Stomach (tissue), 9 donors: ENCODE measurements around the gene EDEM3. TPM values are rescaled to one million over a fixed set of nuclear protein-coding genes. Genes with fewer than 3 reads are reported as not detected.
"Not testable (repeated sequence)": the region's sequence is repeated elsewhere in the genome, so short reads cannot be mapped to it uniquely, and the experiment has no call there.

ENCODE experiments used
- DNase-seq, 2 donors: peaks; one replicate each; pipeline versions ENCODE4 v3.0.0 to v3.0.0-alpha.2; 2013 to 2019
- H3K27ac ChIP-seq, 5 donors: fragments of 200-600 bp in 4 of 5; sonication (generic) in 4 of 5; one replicate each; pipeline ENCODE4 v1.5.1; 2013 to 2019; ENCODE audit warnings: mild to moderate bottlenecking in 1 of 5, moderate library complexity in 1 of 5
- H3K27me3 ChIP-seq, 3 donors: fragments of 200-600 bp; sonication (generic); one replicate each; pipeline ENCODE4 v1.5.1; 2017 to 2019; ENCODE audit warnings: mixed run types in 1 of 3
- H3K36me3 ChIP-seq, 4 donors: fragments of 200-600 bp; sonication (generic); 1 replicate in 3 of 4; 2 replicates in 1 of 4; pipeline ENCODE4 v1.5.1; 2016 to 2019
- H3K4me1 ChIP-seq, 4 donors: fragments of 200-600 bp; sonication (generic); one replicate each; pipeline ENCODE4 v1.5.1; 2016 to 2019
- H3K4me3 ChIP-seq, 4 donors: fragments of 200-600 bp; sonication (generic) in 3 of 4; one replicate each; pipeline ENCODE4 v1.5.1; 2016 to 2019; ENCODE audit warnings: mild to moderate bottlenecking in 1 of 4
- H3K9me3 ChIP-seq, 4 donors: fragments of 200-600 bp; sonication (generic); one replicate each; pipeline ENCODE4 v1.5.1; 2016 to 2019
- EP300 ChIP-seq: sonication (generic); formaldehyde crosslinking; IDR thresholded peaks from one replicate; pipeline ENCODE4 v1.6.1; 2017; ENCODE audit warnings: antibody characterized with exemption
- POLR2A ChIP-seq, 4 donors: fragments of 450-650 bp; IDR thresholded peaks; one replicate each; pipeline ENCODE4 v1.6.1; 2016; ENCODE audit warnings: antibody characterized with exemption in 4 of 4, control low read depth in 2 of 4, mild to moderate bottlenecking in 1 of 4, moderate library complexity in 1 of 4
- POLR2AphosphoS5 ChIP-seq, 3 donors: sonication (generic); formaldehyde crosslinking; IDR thresholded peaks; one replicate each; pipeline ENCODE4 v1.6.1; 2016; ENCODE audit warnings: antibody characterized with exemption in 3 of 3
- WGBS, 5 donors: extraction: QIAGEN DNeasy Blood & Tissue Kit in 3 of 5; methylation state at CpG; one replicate each; pipeline versions ENCODE4 v1.1.5 to v1.1.7; 2013 to 2018; 5-methylcytosine and 5-hydroxymethylcytosine counted together
- intact Hi-C: fragments of 100-400 bp; cut with DNase I; formaldehyde crosslinking; loops from one replicate; pipeline ENCODE4 v1.15.1; 2023; ENCODE audit warnings: low total_unique reads
- polyA plus RNA-seq, 3 donors: library from polyadenylated mRNA; stranded (reverse); fragments of 200-250 nt; gene quantifications; one replicate each; pipeline ENCODE4 v1.2.3, GENCODE V29; 2013
- total RNA-seq, 5 donors: library from RNA; depleted of rRNA; stranded (reverse); fragments of >200 nt; gene quantifications; one replicate each; pipeline versions ENCODE4 v1.1.0 to v1.2.3, GENCODE V29; 2014 to 2016
- TF ChIP-seq, protein P1 (sequence below), 7 experiments: fragments of 450-650 bp in 4 of 7; fragments of 200-600 bp in 3 of 7; sonication (generic) in 3 of 7; IDR thresholded peaks; one replicate each; pipeline ENCODE4 v1.5.1; 2016 to 2019; ENCODE audit warnings: antibody characterized with exemption in 7 of 7, control low read depth in 2 of 7, mild to moderate bottlenecking in 1 of 7
- donor health status: healthy with polysubstance abuse.
- donor health status: Bipolar disorder and iron deficiency.
- donor health status: healthy.

EDEM3 gene
- total and polyA plus RNA-seq, 8 donors, result 8.1 to 144 (median 24.9) TPM

DNA sequence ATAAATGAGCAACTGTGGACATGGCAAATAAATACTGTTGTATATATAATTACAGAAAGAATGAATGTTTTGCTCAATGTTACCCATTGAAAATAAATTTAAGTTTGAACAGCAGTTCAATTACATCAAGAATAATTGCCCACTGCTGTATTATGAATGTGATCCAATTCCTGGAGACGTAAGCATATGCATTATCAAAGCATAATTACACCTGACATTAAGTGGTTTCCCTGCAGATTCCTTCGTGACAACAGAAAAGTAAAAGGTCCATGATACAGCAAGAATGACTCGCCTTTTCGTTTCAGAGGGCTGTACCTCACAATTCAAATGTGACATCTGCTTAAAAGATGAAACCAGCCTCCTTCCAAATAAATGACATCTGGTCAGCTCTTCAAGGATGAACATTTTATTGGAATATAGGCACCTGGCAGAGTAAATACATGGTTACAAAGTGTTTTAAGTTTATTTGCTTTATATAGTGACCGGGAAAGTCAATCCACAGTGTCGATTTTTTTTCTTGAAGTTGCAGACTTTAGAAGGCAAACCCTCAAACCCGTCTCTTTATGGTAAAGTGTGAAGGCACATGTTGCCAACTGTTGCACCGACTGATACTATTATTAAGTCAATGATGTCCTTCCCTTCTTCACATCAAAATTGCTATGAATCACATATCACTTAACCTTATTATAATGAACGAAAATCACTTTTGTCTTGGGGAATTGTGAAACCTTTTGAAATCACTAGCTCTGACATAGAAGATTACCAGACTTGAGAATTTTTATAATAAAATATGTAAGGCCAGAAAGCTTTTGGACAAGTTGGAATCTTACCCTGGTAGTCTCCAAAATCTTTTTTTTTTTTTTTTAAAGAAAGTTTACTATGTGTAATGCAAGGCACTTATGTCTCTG, 36.2 kb upstream of the EDEM3 start:
- no peak for DNase-seq
- TF ChIP-seq POLR2AphosphoS5 (IDR thresholded peaks at IDR 0.05) (no peak), POLR2A (IDR thresholded peaks at IDR 0.05) (no peak), EP300 (no peak)
- TF ChIP-seq, protein P1, sequence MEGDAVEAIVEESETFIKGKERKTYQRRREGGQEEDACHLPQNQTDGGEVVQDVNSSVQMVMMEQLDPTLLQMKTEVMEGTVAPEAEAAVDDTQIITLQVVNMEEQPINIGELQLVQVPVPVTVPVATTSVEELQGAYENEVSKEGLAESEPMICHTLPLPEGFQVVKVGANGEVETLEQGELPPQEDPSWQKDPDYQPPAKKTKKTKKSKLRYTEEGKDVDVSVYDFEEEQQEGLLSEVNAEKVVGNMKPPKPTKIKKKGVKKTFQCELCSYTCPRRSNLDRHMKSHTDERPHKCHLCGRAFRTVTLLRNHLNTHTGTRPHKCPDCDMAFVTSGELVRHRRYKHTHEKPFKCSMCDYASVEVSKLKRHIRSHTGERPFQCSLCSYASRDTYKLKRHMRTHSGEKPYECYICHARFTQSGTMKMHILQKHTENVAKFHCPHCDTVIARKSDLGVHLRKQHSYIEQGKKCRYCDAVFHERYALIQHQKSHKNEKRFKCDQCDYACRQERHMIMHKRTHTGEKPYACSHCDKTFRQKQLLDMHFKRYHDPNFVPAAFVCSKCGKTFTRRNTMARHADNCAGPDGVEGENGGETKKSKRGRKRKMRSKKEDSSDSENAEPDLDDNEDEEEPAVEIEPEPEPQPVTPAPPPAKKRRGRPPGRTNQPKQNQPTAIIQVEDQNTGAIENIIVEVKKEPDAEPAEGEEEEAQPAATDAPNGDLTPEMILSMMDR (IDR thresholded peaks at IDR 0.05), result no peak
- no peaks in the 10 kb centered on the region for H3K27me3 ChIP-seq
- H3K4me1 ChIP-seq, result peaks cover 25 to 61% (median 41%) of the 10 kb centered on the region in 4 donors
- no peak overlapping the region for H3K4me3 ChIP-seq
- WGBS, 5 donors, result 76 to 86% (median 82%) methylated on average over 9 of the region's 9 CpGs
- H3K36me3 ChIP-seq, result peaks cover 5 to 17% (median 10%) of the 10 kb centered on the region in 4 donors
- peak overlapping the region in 3 of 5 donors; percentile 83 to 90 (median 84) for H3K27ac ChIP-seq
- intact Hi-C loops, result no loop called here
- no peaks in the 10 kb centered on the region for H3K9me3 ChIP-seq

DNA sequence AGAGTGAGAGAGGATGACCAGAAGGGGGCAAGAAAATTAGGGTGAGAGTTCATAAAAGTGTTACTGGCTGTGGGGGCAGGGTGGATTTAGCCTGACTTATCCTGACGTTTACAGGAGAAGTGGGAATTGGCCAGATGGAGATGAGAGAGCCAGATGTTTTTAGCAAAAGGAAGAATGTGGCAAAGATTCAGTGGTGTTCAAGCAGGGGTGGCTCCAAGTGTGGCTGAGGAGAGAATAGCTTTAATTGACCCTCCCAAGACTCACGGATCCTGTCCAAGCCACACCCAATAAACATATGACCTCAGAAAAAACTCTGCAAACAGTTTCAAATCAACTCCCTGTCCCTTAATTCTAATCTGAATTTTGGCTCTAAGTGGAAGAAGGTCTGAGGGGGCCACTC, 35.2 kb upstream of the EDEM3 start:
- WGBS, 5 donors, result 14 to 28% (median 22%) methylated on average over 2 of the region's 2 CpGs
- Histone ChIP-seq H3K4me1 (peaks cover 25 to 55% (median 38%) of the 10 kb centered on the region in 4 donors), H3K27ac (peak overlapping the region in 3 of 5 donors; percentile 15 to 90 (median 84)), H3K4me3 (no peak overlapping the region), H3K27me3 (no peaks in the 10 kb centered on the region), H3K36me3 (peaks cover 0 to 7% (median under 1%) of the 10 kb centered on the region in 4 donors), H3K9me3 (no peaks in the 10 kb centered on the region)
- intact Hi-C loops, result no loop called here
- TF ChIP-seq, protein P1 (IDR thresholded peaks at IDR 0.05), result no peak
- TF ChIP-seq POLR2AphosphoS5 (IDR thresholded peaks at IDR 0.05), result no peak
- TF ChIP-seq EP300, result no peak
- no peak for TF ChIP-seq POLR2A (IDR thresholded peaks at IDR 0.05)
- DNase-seq, result peak in 1 of 2 donors; percentile 31

DNA sequence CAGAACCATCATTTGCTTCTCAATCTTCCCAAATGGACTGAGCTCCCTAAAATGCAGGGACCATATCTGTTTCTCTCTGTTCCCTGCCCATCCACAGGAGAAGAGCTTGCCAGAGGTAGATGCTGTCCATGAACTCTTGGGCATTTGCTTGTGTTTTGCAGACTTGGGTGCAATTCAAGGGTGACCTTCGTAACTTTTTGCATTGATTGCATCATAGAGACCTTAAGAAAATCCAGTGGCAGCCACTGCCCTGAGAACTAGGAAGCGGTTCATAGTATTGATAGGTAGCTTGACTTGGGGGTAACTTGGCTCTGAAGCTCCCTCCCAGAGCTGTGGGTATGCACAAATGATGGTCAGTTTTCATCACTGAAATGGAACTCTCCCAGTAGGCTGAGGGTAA, 34.3 kb upstream of the EDEM3 start:
- peaks cover 0 to 5% (median 0%) of the 10 kb centered on the region in 4 donors for H3K36me3 ChIP-seq
- no peaks in the 10 kb centered on the region for H3K27me3 ChIP-seq
- H3K9me3 ChIP-seq, result peaks cover 0 to 6% (median 2%) of the 10 kb centered on the region in 4 donors
- no peak overlapping the region for H3K4me3 ChIP-seq
- DNase-seq, result no peak
- no peak overlapping the region for H3K27ac ChIP-seq
- TF ChIP-seq POLR2AphosphoS5 (IDR thresholded peaks at IDR 0.05) (no peak), EP300 (no peak), POLR2A (IDR thresholded peaks at IDR 0.05) (no peak)
- TF ChIP-seq, protein P1 (IDR thresholded peaks at IDR 0.05), result no peak
- intact Hi-C loops, result no loop called here
- peaks cover 21 to 46% (median 33%) of the 10 kb centered on the region in 4 donors for H3K4me1 ChIP-seq
- 84 to 96% (median 92%) methylated on average over 2 of the region's 2 CpGs for WGBS, 5 donors

DNA sequence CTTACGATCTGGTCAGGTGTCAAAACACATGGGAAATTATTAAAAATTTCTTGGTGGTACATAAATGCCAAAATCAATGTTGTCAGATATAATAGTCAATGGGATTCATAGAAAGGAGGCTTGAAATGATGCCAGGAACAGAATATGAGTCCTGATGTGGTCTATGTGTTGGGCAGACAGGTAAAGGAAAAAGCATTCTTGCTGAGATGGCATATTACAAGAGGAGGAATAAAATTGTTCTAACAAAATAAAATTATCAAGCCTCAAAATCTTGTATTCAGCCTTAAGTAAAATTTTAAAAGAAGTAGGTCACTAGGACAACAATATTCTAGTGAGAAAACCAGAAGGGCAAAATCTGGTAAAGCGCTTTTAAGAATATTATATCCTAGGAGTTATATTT, 30.9 kb upstream of the EDEM3 start:
- intact Hi-C loops, result no loop called here
- DNase-seq, result no peak
- WGBS, 5 donors, result 92 to 99% (median 94%) methylated on average over 2 of the region's 2 CpGs

DNA sequence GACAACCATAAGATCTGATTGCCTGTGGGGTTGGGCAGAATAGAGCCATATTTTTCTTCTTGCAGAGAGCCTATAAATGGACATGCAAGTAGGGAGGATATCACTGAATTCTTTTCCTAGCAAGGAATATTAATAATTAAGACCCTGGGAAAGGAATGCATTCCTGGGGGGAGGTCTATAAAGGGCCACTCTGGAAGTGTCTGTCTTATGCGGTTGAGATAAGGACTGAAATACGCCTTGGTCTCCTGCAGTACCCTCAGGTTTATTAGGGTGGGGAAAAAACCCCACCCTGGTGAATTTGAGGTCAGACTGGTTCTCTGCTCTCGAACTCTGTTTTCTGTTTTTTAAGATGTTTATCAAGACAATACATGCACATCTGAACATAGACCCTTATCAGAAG, 29.1 kb upstream of the EDEM3 start:
- H3K36me3 ChIP-seq, H3K27ac ChIP-seq, intact Hi-C loops, DNase-seq, H3K4me3 ChIP-seq, H3K4me1 ChIP-seq, H3K27me3 ChIP-seq: not testable (repeated sequence)
- H3K9me3 ChIP-seq, result peaks cover 0 to 19% (median 11%) of the 10 kb centered on the region in 4 donors
- 91 to 98% (median 97%) methylated on average over 3 of the region's 3 CpGs for WGBS, 5 donors

More for the DNA sequence above, 30.9 kb upstream of the EDEM3 start:
- Histone ChIP-seq H3K27ac (no peak overlapping the region), H3K4me1 (peaks cover 0 to 11% (median 7%) of the 10 kb centered on the region in 4 donors), H3K27me3 (no peaks in the 10 kb centered on the region), H3K9me3 (peaks cover 0 to 19% (median 11%) of the 10 kb centered on the region in 4 donors), H3K4me3 (no peak overlapping the region), H3K36me3 (peaks cover 0 to under 1% (median 0%) of the 10 kb centered on the region in 4 donors)
- TF ChIP-seq POLR2AphosphoS5 (IDR thresholded peaks at IDR 0.05) (no peak), EP300 (no peak), POLR2A (IDR thresholded peaks at IDR 0.05) (no peak)
- TF ChIP-seq, protein P1 (IDR thresholded peaks at IDR 0.05), result no peak
